GM18873 (cell line): ENCODE measurements around the gene FAR2.
"Not testable (repeated sequence)": the region's sequence is repeated elsewhere in the genome, so short reads cannot be mapped to it uniquely, and the experiment has no call there.

Experiments used
- ATAC-seq: cut with Tn5 transposase; IDR thresholded peaks from one replicate; pipeline ENCODE4 v1.9.1; 2021; ENCODE audit warnings: mild to moderate bottlenecking, moderate library complexity, moderate number of reproducible peaks; ENCODE audit not compliant: unreplicated experiment, low FRiP score

Gene FAR2

DNA sequence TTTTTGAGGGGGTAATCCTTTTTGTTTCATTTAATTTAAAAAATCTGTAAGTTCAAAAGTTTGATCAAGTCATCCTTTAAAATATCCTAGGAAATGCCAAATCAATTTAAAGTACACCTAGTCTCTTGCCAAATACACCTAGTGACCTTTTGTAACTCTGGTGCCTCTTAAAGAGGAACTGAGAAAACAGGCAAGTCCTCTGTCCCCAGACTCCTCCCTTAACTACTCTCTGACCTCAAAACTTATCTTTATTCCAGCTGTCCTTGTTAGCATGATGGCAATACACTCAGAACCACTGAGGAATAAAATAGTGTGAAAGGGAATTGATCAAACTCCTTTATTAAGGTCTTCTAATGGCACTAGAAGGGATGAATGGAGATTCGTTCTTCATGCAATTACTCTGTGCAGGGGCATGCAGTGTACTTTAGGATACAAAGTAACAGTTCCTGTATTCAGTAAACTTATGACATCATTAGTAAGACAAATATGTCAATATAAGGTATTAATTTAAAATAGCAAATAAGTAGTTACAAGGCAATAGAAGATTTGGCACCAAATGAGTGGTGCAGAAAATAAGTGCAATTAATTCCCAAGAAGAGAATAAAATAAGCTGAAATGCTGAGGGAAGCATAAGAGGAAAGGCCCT, 3.3 kb downstream of the FAR2 start:
- peak; percentile 84 for ATAC-seq

GRCh38 chr12:29152981-29153630, 4.0 kb downstream of the FAR2 start:
- ATAC-seq, result no peak

DNA sequence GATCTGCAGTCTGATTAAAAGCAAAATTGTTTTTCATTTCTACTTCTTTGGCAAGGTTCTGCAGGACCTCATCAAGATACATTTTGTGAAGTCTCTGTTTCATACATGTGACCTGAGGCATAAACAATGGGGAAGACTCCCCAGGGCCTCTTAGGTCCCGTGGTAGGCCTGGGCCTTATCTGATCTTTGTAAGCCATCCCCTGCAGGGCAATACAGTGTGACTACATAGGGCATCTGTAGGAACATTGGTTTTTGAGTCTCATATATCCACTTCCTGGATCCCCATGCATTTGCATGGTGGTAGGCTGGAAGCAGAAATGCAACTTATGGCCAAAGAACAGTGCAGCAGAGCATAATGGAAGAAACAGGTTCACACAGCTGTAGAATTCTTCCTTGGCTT, 6.0 kb downstream of the FAR2 start:
- no peak for ATAC-seq

- ATAC-seq, result no peak
These were observed 8.4 kb downstream of the FAR2 start for GRCh38 chr12:29157486-29157946.

GRCh38 chr12:29158115-29158763, 9.2 kb downstream of the FAR2 start:
- no peak for ATAC-seq

- ATAC-seq, result no peak
These were observed 10.6 kb downstream of the FAR2 start for GRCh38 chr12:29159661-29160060.

DNA sequence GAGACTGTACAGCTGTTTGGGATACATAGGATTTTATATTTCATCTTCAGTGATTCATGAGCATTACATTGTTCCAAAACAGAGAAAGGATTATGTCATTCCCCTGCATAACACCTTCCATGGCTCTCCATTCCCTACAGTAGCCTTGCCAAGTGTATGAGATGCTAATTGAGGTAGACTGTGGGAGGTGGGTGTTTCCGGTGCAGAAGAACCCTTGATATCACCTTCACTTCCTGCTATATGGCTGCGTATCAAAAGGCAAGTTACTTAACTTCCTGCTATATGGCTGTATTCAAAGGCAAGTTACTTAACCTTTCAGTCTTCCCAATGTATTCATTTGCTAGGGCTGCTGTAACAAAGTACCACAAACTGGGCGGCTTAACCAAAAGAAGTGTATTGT, 11.2 kb downstream of the FAR2 start:
- no peak for ATAC-seq

GRCh38 chr12:29163146-29163545, 14.1 kb downstream of the FAR2 start:
- no peak for ATAC-seq

GRCh38 chr12:29164477-29165393, 15.7 kb downstream of the FAR2 start:
- peak; percentile 99 for ATAC-seq

- no peak for ATAC-seq
These were observed 18.4 kb downstream of the FAR2 start for GRCh38 chr12:29167445-29167844.

DNA sequence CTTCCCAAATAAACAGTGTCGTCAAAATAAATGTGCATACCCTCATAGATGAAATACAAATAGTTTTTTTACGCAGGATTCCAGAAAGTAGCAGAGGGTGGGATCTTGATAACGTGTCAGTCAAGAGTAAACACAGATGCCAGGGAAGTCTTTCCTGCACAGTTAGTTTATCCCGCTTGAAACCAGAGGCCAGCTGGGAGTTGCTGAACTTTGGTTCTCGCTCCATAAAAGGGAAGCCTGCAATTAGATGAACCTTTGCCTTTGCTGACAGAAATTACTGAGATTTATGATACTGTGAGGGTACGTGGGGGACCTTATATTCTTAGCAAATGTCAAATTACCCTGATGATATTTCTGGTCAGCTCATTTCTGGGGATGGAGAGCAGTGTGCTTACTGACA, 18.9 kb downstream of the FAR2 start:
- ATAC-seq, result no peak

- not testable (repeated sequence) for ATAC-seq
These were observed 20.9 kb downstream of the FAR2 start for GRCh38 chr12:29169978-29170377.

DNA sequence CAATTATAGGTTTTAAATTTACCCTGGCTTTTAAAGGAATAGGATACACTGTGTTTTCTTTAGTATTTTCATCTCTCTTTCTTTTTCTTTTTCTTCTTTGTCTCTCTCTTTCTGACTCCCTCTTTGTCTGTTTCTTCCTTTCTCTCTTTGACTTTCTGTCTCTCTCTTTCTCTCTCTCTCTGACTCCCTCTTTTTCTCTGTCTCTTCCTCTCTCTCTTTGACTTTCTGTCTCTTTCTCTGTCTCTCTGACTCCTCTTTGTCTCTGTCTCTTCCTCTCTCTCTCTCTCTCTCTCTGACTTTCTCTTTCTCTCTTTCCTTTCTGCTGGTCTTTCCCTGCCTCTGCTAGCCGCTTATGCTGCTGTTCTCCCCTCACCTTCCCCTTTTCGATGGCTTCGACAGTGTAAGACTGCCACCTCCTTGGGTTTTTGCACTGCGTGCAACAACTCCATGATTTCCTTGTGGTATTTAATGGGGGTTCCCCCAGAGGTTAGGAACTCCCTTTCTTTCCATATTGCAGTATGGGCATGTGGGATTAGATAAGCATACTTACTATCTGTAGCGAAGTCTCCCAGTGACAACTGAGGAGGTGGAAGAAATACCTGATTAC, 21.5 kb downstream of the FAR2 start:
- not testable (repeated sequence) for ATAC-seq

DNA sequence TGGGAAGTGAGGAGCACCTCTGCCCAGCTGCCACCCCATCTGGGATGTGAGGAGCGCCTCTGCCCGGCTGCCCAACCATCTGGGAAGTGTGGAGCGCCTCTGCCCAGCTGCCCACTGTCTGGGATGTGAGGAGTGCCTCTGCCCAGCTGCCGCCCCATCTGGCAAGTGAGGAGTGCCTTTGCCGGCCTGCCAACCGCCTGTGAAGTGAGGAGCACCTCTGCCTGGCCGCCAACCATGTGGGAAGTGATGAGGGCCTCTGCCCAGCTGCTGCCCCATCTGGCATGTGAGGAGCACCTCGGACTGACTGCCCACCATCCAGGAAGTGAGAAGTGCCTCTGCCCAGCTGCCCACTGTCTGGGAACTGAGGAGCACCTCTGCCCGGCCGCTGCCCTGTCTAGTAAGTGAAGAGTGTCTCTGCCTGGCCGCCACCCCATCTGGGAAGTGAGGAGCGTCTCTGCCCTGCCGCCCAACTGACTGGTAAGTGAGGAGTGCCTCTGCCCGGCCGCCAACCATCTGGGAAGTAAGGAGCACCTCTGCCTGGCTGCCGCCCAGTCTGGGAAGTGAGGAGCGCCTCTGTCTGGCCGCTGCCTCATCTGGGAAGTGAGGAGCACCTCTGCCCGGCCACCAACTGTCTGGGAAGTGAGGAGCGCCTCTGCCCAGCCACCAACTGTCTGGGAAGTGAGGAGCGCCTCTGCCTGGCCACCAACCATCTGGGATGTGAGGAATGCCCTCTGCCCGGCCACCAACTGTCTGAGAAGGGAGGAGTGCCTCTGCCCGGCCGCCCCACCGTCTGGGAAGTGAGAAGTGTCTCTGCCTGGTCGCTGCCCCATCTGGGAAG, 22.6 kb downstream of the FAR2 start:
- ATAC-seq, result no peak

DNA sequence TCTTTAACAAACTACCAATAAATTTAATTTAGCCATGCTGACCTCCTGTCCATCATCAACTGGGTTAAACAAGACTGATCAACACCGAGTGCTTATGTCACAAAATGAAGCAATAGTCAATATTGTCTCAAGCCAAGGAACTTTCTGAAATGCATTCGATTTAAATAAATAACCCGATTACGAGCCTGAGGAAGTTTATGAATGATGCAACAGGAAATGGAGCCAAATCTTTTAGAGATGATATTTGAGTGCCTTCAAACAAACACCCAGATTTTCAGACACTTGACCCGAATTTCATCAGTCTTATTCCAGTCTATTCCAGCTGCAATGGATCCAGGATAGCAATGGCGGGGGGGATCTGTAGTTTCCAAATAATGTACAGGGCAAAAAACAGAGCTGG, 27.9 kb downstream of the FAR2 start:
- no peak for ATAC-seq

DNA sequence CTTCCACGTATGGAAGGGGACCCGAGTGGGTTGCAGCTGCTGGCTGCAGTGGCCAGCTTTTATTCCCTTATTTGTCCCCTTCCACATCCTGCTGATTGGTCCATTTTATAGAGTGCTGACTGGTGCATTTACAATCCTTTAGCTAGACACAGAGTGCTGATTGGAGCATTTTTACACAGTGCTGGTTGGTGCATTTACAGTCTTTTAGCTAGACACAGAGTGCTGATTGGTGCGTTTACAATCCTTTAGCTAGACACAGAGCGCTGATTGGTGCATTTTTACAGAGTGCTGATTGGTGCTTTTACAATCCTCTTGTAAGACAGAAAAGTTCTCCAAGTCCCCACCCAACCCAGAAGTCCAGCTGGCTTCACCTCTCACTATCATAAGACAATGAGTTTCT, 33.2 kb downstream of the FAR2 start:
- not testable (repeated sequence) for ATAC-seq

- no peak for ATAC-seq
These were observed 38.7 kb downstream of the FAR2 start for GRCh38 chr12:29187756-29188155.

DNA sequence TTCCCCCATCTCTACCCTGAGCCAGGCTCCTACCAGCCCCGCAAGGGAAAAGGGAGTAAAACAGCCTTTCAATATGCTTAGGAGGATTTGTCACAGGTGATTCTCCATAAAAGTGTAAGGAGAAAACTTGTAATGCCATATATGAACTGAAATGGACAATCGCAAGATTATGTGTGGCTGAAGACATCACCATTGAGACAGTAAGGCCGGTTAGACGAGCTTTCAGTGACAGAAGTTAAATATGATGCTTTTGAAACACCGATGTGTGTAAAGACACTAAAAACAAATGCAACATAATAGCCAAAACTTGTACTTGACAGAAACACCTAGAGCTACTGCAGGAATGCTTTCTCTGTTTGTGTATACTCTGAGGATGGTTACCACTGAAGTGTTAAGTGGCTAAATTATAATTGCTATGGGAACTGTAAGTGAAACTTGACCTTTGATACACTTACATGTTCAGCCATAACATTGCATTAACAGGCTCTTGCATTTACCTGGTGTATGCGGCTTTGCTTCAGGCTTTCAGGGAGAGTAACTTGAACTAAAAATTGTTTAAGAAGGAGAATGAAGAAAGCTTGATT, 42.3 kb downstream of the FAR2 start:
- no peak for ATAC-seq

- ATAC-seq, result no peak
These were observed 49.8 kb downstream of the FAR2 start for GRCh38 chr12:29198901-29199300.
